ENCODE results near the gene ZNF341.

The ZNF341 gene

DNA sequence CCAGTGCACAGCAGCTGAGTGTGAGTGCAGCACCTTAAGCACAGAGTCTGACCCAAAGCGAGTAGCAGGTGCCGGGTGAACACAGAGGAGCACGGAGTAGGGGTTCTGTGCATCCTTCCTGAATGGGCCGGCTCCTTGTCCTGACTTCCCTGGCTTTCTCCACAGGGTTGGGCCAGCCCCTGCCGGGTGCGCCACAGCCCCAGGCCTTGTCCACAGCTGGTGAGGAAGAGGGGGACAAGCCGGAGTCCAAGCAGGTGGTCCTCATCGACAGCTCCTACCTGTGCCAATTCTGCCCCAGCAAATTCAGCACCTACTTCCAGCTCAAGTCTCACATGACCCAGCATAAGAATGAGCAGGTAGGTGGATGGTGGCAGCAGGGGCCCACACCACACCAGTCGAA lies 34.9 kb downstream of the ZNF341 start:
- no peak for DNase-seq (ENCODE audit: low read depth in 1 of 2, low spot score in 1 of 2)

DNA sequence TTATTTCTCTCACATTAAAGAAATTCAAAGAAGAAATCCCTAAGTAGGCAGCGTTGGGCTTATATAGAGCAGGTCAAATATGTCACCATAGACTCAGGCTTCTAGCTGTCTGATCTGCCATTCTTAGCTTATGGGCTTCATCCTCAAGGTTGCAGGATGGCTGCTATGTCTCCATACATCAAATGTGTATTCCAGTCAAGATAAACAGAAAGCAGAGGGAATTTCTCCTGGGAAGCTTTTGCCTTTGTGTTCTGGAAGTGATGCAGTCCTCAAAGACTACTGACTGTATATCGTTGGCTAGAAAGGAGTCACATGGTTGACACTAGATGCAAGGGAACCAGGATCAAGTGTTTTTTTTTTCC lies 36.0 kb downstream of the ZNF341 start:
- DNase-seq (ENCODE audit: low read depth in 1 of 2, low spot score in 1 of 2), result no peak

DNA sequence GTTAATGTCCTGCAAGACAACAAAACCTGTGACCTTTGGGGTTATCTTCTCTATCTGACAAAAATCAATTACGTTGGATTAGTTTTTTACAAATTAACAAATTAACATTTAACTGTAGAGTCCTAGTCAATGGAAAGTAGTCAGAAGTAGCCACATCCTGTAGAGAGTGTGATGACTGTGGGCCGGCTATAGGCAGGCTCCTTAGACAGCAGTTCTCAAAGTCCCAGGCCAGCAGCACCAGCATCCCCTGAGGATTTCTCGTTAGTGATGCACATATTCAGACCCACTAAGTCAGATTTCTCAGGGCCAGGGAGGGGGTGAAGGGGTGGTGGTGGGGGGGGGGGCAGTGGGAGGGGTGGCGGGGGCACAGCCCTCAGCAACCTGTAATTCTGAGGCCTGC lies 37.2 kb downstream of the ZNF341 start:
- no peak for DNase-seq (ENCODE audit: low read depth in 1 of 2, low spot score in 1 of 2)

DNA sequence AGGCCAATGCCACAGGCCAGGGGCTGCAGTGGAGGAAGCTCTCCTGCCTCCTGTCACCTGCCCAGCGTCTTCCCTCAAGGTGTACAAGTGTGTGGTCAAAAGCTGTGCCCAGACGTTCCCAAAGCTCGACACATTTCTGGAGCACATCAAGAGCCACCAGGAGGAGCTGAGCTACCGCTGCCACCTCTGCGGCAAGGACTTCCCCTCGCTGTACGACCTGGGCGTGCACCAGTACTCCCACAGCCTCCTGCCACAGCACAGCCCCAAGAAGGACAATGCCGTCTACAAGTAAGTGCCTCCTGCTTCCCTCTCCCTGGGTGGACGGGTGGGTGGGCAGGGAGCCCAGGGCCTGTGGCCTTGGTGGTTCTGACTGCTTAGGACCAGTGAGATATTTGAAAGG lies 38.2 kb downstream of the ZNF341 start:
- no peak for DNase-seq (ENCODE audit: low read depth in 1 of 2, low spot score in 1 of 2)

DNA sequence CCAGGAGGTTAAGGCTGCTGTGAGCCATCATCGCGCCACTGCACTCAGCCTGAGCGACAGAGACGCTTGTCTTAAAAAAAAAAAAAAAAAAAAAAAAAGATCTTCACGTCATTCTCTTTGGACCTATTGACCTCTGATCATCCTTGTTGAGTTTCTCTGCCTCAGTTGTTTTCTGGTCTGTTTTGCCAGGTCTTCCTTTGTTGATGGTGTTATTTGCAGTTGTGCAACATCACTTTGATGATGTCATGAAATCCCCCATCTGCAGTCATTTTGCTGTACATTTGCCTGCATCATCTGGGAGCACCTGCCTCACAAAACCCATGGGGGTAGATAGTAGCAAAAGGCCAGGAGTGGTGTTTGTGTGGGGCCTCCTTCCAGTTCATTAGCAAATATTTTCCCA lies 40.1 kb downstream of the ZNF341 start:
- DNase-seq (ENCODE audit: low read depth in 1 of 2, low spot score in 1 of 2), result no peak

DNA sequence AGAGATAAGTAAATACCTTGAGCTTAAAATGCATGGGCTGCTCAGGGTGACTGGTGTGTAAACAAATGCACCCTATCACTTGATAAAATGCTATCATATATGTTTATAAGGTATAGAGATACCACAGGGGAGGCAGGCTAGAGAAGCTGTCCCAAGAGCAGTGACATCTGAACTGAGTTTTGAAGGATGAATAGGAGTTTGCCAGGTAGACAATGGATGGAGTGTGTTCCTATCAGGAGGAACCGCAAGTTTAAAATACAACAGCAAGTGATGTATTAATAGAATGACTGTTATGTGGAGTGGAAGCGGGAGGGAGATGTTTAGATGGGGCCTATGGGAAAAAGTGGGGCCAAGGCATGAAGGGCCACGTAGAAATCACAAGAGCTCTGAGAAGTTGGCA lies 40.6 kb downstream of the ZNF341 start:
- no peak for DNase-seq (ENCODE audit: low read depth in 1 of 2, low spot score in 1 of 2)

DNA sequence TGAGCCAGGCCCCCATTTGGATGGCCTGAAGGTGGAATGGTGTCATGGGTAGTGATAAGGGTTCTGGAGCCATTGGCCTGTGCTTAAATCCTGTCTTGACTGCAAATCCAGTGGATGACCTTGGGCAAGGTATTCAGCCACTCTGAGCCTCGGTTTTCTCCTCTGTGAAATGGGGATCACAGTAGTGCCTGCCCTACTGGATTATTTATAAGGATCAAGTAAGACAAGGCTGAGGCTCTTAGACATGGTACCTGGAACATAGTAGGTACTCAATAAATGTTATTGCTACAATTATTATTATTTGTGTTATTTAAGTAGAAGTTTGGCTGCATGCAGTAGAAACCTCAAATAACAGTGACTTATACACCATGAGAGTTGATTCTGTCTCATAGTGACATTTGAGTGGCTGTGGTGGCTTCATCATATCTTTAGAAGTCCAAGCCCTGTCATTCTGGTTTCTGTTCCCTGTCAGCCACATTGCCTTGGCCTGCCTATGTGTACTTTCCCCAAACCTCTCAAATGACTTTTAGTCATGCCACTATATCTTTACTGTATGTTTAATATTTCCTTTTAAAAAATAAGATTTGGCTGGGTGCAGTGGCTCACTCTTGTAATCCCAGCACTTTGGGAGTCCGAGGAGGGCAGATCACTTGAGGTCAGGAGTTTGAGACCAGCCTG lies 41.8 kb downstream of the ZNF341 start:
- DNase-seq (ENCODE audit: low read depth in 1 of 2, low spot score in 1 of 2), result no peak

DNA sequence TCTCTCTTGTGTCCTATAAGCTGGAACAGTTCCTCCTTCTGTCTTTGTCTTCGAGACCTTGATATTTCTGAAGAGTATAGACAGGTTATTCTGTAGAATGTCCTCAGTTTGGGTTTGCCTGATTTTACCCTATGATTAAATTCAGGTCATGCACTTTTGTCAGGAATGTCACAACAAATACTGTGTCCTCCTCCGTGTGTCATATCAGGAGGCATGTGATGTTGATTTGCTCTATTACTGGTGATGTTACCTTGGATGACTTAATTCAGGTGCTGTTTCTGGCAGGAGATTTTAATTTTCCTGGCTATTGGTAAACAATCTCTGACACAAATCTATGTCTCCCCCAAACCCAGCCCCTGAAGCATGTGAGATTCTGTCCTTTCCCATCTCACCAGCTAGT lies 46.0 kb downstream of the ZNF341 start:
- no peak for DNase-seq (ENCODE audit: low read depth in 1 of 2, low spot score in 1 of 2)

DNA sequence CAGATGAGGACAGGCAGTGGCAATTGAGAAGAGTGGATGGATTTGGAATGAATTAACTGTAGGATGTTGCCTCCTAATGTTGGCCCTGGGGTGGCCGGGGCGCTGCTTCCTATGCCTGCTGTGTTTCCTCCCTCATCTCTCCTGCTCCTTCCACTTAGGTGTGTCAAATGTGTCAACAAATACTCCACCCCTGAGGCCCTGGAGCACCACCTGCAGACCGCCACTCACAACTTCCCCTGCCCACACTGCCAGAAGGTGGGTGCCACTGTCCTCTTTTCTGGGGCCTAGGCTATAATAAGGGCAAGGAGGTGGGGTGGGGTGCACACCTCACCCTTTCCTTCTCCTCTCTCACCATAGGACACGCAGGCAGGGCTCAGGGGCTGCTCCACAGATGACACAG lies 49.3 kb downstream of the ZNF341 start:
- no peak for DNase-seq (ENCODE audit: low read depth in 1 of 2, low spot score in 1 of 2)

DNA sequence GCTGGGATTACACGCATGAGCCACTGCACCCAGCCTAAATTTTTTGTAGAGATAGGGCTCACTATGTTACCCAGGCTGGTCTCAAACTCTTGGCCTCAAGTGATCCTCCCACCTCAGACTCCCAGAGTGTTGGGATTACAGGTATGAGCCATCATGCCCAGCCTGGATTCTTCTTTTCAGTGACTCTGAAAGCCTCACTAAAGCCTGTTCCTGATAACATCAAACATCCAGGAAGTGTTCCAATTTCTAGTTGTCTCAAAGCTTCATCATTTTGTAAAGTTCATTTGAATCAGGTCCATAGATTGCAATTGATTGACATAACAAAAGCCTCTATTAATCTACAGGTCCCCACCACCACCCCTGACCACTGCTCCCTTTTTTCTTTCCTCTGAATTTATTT lies 50.1 kb downstream of the ZNF341 start:
- no peak for DNase-seq (ENCODE audit: low read depth in 1 of 2, low spot score in 1 of 2)

DNA sequence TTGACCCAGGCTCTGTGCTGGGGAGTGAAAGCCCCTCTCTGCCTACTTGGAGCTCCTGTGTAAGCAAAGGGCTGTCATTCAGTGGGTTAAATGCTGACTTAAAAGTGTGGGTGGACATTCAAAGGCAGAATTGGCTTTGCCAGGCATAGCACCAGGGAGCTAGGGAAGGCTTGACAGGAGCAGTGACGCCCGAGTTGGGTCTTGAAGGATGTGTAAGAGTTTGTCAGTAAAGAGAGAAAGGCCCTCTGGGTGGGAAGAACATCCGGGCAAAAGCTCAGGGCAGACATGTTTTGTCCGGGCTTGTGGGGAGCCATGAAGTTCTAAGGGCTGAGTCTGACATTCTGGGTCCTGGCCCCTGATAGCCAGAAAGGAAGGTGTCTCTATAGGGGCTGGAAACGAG lies 51.5 kb downstream of the ZNF341 start:
- no peak for DNase-seq (ENCODE audit: low read depth in 1 of 2, low spot score in 1 of 2)

DNA sequence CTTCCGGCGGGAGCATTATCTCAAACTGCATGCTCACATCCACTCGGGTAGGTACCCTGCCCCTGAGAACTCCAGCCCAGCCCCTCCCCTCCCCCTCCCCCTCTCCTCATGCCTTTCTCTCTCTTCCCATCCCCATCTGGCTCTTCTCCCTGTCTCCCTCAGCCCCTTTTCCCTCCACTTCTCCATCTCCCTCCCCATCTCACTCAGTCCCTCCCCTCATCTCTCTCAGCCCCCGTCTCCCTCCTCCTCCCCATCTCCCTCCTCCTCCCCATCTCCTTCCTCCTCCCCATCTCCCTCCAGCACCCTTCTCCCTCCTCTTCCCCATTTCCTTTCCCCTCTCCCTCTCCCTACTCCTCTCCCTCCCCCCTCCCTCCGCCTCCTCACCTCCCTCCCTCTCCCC lies 52.0 kb downstream of the ZNF341 start:
- no peak for DNase-seq (ENCODE audit: low read depth in 1 of 2, low spot score in 1 of 2)

DNA sequence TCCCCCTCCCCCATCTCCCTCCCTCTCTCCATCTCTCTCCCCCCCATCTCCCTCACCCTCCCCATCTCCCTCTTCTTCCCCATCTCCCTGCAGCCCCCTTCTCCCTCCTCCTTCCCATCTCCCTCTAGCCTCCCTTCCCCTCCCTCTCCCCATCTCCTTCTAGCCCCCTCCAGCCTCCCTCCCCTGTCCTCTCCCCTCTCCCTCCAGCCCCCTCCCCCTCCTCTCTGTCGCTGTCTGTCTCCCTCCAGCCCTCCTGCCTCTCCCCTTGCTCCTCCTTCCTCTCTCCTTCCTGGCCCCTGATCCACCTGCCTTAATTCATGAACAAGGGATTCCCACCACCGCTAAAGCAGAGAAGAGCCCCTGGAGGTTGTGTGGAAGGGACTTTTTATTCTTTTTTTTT lies 52.4 kb downstream of the ZNF341 start:
- no peak for DNase-seq (ENCODE audit: low read depth in 1 of 2, low spot score in 1 of 2)

DNA sequence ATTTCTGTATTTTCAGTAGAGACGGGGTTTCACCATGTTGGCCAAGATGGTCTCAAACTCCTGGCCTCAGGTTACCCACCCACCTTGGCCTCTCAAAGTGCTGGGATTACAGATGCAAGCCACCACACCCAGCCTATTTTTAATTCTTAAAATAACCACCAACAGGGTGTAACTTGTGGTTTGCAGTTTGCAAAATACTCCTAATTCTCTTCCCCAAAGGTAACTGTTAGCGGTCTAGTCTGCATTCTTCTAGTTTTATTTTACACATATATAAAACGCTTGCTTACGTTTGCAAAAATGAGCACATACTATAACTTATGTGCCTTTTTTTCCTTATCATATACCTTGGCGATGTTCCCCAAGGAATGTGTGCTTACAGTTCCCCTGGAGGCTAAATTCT lies 53.7 kb downstream of the ZNF341 start:
- DNase-seq (ENCODE audit: low read depth in 1 of 2, low spot score in 1 of 2), result no peak

DNA sequence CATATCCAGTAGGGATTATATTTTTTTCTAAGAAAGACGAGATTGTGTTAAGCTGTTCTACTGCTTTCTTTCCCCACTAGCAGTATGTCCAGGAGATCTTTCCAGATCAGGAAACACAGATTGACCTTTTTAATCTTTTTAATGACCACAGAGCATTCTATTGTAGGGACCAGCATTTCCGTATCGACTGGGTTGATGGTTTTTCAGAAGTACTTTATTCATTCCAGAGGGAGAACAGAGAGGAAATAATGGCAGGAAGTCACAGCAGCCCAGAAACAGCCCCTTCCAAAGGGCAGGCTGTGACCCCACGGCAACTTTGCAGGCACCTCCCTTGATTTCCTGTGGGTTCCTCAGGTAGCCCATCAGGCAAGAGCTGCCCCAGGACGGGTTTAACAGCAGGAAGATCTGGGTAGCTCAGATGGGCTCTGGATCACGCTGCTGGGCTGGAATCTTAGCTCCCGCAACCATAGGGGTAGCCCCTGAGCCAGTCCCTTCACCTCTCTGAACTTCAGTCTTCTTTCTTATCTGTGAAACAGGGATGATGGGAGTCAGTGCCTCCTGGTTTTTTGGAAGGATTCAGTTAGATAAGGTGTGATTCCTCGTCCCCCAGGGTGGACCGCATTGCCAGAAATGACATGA lies 55.6 kb downstream of the ZNF341 start:
- DNase-seq (ENCODE audit: low read depth in 1 of 2, low spot score in 1 of 2), result no peak

DNA sequence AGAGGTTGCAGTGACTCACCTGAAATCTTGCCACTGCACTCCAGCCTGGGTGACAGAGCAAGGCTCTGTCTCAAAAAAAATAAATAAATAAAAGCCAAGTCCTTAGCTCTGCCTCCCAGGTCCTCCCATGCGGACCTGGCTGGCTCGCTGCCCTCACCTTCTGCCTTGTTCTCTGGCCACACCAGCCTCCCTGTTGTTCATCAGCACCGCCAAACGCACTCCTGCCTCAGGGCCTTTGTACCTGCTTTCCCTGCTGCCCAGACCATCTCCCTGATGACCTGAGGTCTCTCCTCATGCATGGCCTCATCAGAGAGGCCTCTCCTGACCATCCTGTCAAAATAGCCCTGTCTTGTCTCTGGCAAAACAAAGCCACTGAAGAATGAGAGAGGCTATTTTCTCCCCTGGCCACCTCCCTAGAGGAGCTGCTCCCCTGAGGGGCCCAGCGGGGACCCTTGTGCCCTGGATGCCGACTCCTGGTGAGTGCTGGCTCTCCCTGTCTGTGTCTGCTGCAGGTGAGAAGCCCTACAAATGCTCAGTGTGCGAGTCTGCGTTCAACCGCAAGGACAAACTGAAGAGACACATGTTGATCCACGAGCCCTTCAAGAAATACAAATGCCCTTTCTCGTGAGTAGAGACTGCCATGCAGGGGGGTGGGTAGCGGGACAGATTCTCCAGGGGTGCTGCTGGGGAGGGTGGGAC lies 56.7 kb downstream of the ZNF341 start:
- no peak for DNase-seq (ENCODE audit: low read depth in 1 of 2, low spot score in 1 of 2)

DNA sequence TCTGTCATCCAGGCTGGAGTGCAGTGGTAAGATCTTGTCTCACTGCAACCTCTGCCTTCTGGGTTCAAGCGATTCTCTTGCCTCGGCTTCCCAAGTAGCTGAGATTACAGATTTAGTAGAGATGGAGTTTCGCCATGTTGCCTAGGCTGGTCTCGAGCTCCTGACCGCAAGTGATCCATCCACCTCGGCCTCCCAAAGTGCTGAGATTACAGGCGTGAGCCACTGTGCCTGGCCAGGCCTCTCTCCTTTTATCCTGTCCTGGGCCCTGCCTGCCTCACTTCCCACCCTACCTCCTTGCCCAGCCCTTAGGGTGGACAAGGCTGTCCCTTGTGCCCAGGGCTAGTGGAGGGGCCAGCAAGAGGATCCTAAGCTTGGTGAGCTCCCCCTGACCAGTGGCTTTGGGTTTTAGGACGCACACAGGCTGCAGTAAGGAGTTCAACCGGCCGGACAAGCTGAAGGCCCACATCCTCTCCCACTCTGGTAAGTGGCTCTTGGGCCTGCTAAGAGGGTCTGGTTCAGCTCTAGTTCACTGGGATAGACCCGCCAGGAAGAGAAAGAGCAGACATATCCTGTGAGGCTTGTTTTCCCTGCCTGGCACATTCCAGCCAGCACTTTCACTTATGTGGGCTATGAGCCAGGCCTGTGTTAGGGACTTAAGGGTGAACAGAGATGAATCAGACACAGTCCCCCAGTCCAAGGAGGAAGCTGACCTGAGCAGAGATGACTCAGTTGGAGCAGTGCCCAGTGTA lies 57.5 kb downstream of the ZNF341 start:
- no peak for DNase-seq (ENCODE audit: low read depth in 1 of 2, low spot score in 1 of 2)

DNA sequence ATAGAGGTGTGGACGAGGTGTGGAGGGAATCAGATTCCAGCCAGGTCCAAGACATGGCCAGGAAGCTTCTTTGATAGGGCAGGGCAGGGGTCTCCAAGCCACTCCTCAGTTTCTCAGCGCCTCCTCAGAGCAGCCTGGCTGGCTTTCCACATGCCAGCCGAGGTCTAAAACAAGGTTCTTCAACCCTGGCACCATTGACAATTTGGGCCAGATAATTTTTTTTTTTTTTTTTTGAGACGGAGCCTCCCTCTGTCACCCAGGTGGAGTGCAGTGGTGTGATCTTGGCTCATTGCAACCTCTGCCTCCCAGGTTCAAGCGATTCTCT lies 58.0 kb downstream of the ZNF341 start:
- no peak for DNase-seq (ENCODE audit: low read depth in 1 of 2, low spot score in 1 of 2)

DNA sequence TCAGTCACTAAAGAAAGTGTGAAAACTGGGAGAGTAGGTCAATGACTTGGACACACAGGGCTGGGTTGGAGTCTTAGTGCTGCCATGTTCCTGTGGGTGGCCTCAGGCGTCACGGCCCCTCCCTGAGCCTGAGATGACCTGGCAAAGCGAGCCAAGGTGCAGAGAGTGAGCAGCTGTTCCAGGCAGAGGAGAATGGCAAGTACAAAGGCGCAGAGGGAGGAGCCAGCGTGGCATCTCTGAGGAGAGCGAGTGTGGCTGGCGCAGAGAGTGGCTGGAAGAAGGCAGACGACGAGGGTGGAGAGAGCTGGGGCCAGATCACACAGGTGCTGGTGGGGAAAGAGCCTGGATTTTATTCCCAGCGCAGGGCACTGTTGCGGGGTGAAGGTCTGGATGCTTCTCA lies 58.8 kb downstream of the ZNF341 start:
- DNase-seq (ENCODE audit: low read depth in 1 of 2, low spot score in 1 of 2), result no peak

DNA sequence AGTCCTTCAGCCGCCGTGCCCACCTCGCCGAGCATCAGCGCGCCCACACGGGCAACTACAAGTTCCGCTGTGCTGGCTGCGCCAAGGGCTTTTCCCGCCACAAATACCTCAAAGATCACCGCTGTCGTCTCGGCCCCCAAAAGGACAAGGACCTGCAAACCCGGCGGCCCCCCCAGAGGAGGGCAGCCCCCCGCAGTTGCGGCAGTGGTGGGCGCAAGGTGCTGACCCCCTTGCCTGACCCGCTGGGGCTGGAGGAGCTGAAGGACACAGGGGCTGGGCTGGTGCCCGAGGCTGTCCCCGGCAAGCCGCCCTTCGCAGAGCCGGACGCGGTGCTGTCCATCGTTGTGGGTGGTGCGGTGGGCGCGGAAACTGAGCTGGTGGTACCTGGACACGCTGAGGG lies 59.2 kb downstream of the ZNF341 start:
- no peak for DNase-seq (ENCODE audit: low read depth in 1 of 2, low spot score in 1 of 2)

DNA sequence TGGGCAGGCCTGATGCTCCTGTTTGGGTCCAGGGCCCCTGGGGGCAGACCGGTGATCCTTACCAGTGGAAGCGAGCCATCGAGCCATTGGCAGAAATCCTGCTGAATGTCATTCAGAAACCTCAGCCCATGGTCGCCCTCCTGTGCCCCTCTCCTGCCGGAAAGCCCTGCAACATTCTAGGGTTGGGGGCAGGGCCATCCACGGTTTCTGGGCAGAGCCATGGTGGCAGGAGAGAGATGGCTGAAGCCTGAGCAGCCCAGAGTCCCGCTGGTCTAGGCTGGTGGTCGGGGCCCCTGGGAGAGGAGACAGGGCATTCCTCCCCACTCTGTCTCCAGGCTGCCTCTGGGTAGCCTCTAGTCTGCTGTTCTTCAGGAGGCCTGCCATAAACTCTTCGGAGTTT lies 59.7 kb downstream of the ZNF341 start:
- DNase-seq (ENCODE audit: low read depth in 1 of 2, low spot score in 1 of 2), result no peak

DNA sequence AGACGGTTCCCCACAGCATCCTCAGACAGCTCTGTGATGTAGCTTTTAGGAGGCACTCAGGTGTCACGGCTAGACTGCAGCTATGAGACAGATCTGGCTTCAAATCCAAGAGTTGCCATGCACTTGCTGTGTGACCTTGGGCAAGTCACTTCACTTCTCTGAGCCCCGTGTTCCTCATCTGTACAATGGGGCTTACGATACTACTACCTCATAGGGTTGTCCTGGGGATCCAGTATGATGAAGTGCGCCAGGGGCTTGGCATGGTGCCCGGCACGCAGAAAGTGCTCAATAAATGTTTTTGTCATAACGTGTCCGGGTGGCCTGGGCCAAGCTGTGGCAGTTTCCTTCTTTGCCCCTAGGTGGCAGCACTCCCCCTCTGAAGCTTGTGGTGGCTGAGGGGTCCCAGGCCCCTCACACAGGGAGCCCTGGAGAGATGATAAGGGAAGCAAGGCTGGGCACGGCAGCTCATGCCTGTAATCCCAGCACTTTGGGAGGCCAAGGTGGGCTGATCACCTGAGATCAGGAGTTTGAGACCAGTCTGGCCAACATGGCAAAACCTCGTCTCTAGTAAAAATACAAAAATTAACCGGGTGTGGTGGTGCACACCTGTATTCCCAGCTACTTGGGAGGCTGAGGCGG lies 60.3 kb downstream of the ZNF341 start:
- peak; percentile 18 to 25 for DNase-seq (ENCODE audit: low read depth in 1 of 2, low spot score in 1 of 2)
